GM23338 (cell line): Measurements from ENCODE around the gene BCL2L15. TPM values are rescaled to one million over a fixed set of nuclear protein-coding genes. Genes with fewer than 3 reads are reported as not detected.

Experiments
- ATAC-seq: fragments of 200-7000 bp; cut with Tn5 transposase; 3 replicates; pipeline ENCODE4 v1.9.1; 2020
- DNase-seq: peaks from one replicate; pipeline ENCODE4 v3.0.0-alpha.2; 2015; ENCODE audit warnings: low spot score
- H2AFZ ChIP-seq: fragments of 200-600 bp; sonication (generic); 2 replicates; pipeline ENCODE4 v1.8.0; 2016; ENCODE audit warnings: antibody characterized with exemption, mild to moderate bottlenecking, moderate library complexity
- H3F3A ChIP-seq: fragments of 200-600 bp; sonication (generic); replicated peaks from 2 replicates; pipeline ENCODE4 v1.8.0; 2017; ENCODE audit warnings: antibody characterized with exemption, mixed run types, low read depth
- H3K27ac ChIP-seq: fragments of 200-600 bp; sonication (generic); 2 replicates; pipeline ENCODE4 v1.6.1; 2016; ENCODE audit warnings: low read depth
- H3K27me3 ChIP-seq: fragments of 200-600 bp; sonication (generic); 2 replicates; pipeline ENCODE4 v1.8.0; 2016; ENCODE audit warnings: mild to moderate bottlenecking, mixed run types, moderate library complexity; ENCODE audit not compliant: insufficient read depth
- H3K36me3 ChIP-seq: fragments of 200-600 bp; sonication (generic); 2 replicates; pipeline ENCODE4 v1.8.0; 2016; ENCODE audit warnings: mild to moderate bottlenecking; ENCODE audit not compliant: insufficient read depth
- H3K4me1 ChIP-seq: fragments of 200-600 bp; sonication (generic); 2 replicates; pipeline ENCODE4 v1.8.0; 2016; ENCODE audit warnings: mild to moderate bottlenecking, moderate library complexity; ENCODE audit not compliant: insufficient read depth
- H3K4me2 ChIP-seq: fragments of 200-600 bp; sonication (generic); 2 replicates; pipeline ENCODE4 v1.7.1; 2017; ENCODE audit warnings: mixed run types
- H3K4me3 ChIP-seq: fragments of 200-600 bp; sonication (generic); 2 replicates; pipeline ENCODE4 v1.6.1; 2016; ENCODE audit warnings: mixed run types
- H3K79me2 ChIP-seq: fragments of 200-600 bp; sonication (generic); replicated peaks from 2 replicates; pipeline ENCODE4 v1.8.0; 2017; ENCODE audit warnings: mild to moderate bottlenecking; ENCODE audit not compliant: insufficient read depth
- H3K9me2 ChIP-seq: fragments of 200-600 bp; sonication (generic); 2 replicates; pipeline ENCODE4 v1.8.0; 2017; ENCODE audit not compliant: insufficient read depth
- H4K20me1 ChIP-seq: fragments of 200-600 bp; sonication (generic); replicated peaks from 2 replicates; pipeline ENCODE4 v1.8.0; 2017; ENCODE audit warnings: mild to moderate bottlenecking; ENCODE audit not compliant: insufficient read depth
- H3K27ac Mint-ChIP-seq: 2 replicates; pipeline ENCODE4 v1.8.0; 2020; ENCODE audit warnings: inconsistent platforms, mild to moderate bottlenecking, moderate library complexity, mixed read lengths
- H3K27me3 Mint-ChIP-seq: 3 replicates; pipeline ENCODE4 v1.8.0; 2022; ENCODE audit warnings: low read depth, mild to moderate bottlenecking, moderate library complexity, mixed read lengths, inconsistent platforms; ENCODE audit not compliant: insufficient read depth, poor library complexity
- H3K36me3 Mint-ChIP-seq: 3 replicates; pipeline ENCODE4 v1.8.0; 2021; ENCODE audit warnings: low read depth, mild to moderate bottlenecking, inconsistent platforms, moderate library complexity, mixed read lengths
- H3K4me1 Mint-ChIP-seq: 3 replicates; pipeline ENCODE4 v1.8.0; 2020; ENCODE audit warnings: mild to moderate bottlenecking, inconsistent platforms, mixed read lengths
- H3K4me3 Mint-ChIP-seq: 3 replicates; pipeline ENCODE4 v1.8.0; 2021; ENCODE audit warnings: moderate library complexity, mild to moderate bottlenecking, inconsistent platforms, mixed read lengths
- H3K9me3 Mint-ChIP-seq: 3 replicates; pipeline ENCODE4 v1.8.0; 2020; ENCODE audit warnings: moderate library complexity, mild to moderate bottlenecking, inconsistent platforms, mixed read lengths
- CREB1 ChIP-seq: fragments of 250-450 bp; sonication (Bioruptor Pico); IDR thresholded peaks from 2 replicates; pipeline ENCODE4 v1.5.0; 2020; ENCODE audit warnings: low read depth, mild to moderate bottlenecking, moderate library complexity
- CTCF ChIP-seq, 2 experiments: fragments of 200-600 bp in 1 of 2; sonication (generic) in 1 of 2; conservative IDR thresholded peaks; 2 replicates each; pipeline versions ENCODE4 v1.5.1 to v1.6.1; 2016 to 2017; ENCODE audit warnings: antibody characterized with exemption in 2 of 2, low read depth in 2 of 2, mild to moderate bottlenecking in 2 of 2, moderate library complexity in 1 of 2
- EZH2 ChIP-seq: fragments of 200-600 bp; sonication (generic); IDR thresholded peaks from one replicate; pipeline ENCODE4 v1.8.0; 2017; ENCODE audit warnings: antibody characterized with exemption, mild to moderate bottlenecking, low read depth; ENCODE audit not compliant: unreplicated experiment
- EZH2phosphoT487 ChIP-seq: fragments of 200-600 bp; sonication (generic); IDR thresholded peaks from one replicate; pipeline ENCODE4 v1.8.1; 2018; ENCODE audit warnings: antibody characterized with exemption; ENCODE audit not compliant: unreplicated experiment
- JUNB ChIP-seq: IDR thresholded peaks from one replicate; pipeline ENCODE4 v1.6.1; 2016; ENCODE audit warnings: antibody characterized with exemption; ENCODE audit not compliant: unreplicated experiment
- POLR2AphosphoS5 ChIP-seq: IDR thresholded peaks from 2 replicates; pipeline ENCODE4 v1.6.1; 2016; ENCODE audit warnings: antibody characterized with exemption, low read depth
- REST ChIP-seq: IDR thresholded peaks from one replicate; pipeline ENCODE4 v1.6.1; 2018; ENCODE audit warnings: antibody characterized with exemption; ENCODE audit not compliant: unreplicated experiment
- STAT1 ChIP-seq: IDR thresholded peaks from one replicate; pipeline ENCODE4 v1.6.1; 2016; ENCODE audit warnings: antibody characterized with exemption; ENCODE audit not compliant: unreplicated experiment
- ZNF114 ChIP-seq: fragments of 250-450 bp; sonication (Bioruptor Pico); IDR thresholded peaks from 2 replicates; pipeline ENCODE4 v1.5.0; 2020; ENCODE audit warnings: mild to moderate bottlenecking, moderate library complexity
- ZNF331 ChIP-seq: fragments of 250-450 bp; sonication (Bioruptor Pico); IDR thresholded peaks from 2 replicates; pipeline ENCODE4 v1.5.0; 2020; ENCODE audit warnings: low read depth, mild to moderate bottlenecking, moderate library complexity
- polyA plus RNA-seq: library from polyadenylated mRNA; unstranded; fragments of >200 nt; fragmentation: Nextera tagmentation; extraction: Ambion mirVana; gene quantifications from 2 replicates; pipeline ENCODE4 v1.2.1, GENCODE V29; 2016
- total RNA-seq: library from RNA; depleted of rRNA; stranded (reverse); fragments of >200 nt; shearing (Covaris generic); gene quantifications from 2 replicates; pipeline ENCODE4 v1.2.3, GENCODE V29; 2014
- TF ChIP-seq, protein P1 (sequence below): IDR thresholded peaks from 2 replicates; pipeline ENCODE4 v1.6.1; 2016; ENCODE audit warnings: antibody characterized with exemption
- TF ChIP-seq, protein P2 (sequence below): fragments of 250-450 bp; sonication (Bioruptor Pico); IDR thresholded peaks from 2 replicates; pipeline ENCODE4 v1.5.0; 2020; ENCODE audit warnings: mild to moderate bottlenecking, moderate library complexity

The BCL2L15 gene
- total and polyA plus RNA-seq, 2 experiments from 2014 or later: not detected

DNA sequence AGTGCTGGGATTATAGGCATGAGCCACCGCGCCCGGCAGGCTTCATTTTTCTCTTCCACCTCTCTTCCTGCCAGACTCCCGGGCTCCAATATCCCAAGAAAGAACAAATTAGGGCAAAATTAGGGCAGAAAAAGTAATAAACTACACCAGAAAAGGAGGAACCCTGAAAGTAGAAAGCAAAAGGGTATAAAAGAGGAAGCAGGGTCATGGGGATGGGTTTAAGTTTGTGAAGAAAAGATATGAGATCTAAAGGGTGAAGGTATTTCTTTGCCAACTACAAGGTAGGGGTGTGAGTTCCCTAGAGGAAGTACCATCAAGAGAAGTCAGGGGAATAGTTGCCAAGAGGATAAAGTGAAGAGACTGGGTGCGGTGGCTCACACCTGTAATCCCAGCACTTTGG is 25.7 kb downstream of the BCL2L15 start (continued):
- TF ChIP-seq STAT1: no peak
- no peak for TF ChIP-seq EZH2
- TF ChIP-seq, protein P1, sequence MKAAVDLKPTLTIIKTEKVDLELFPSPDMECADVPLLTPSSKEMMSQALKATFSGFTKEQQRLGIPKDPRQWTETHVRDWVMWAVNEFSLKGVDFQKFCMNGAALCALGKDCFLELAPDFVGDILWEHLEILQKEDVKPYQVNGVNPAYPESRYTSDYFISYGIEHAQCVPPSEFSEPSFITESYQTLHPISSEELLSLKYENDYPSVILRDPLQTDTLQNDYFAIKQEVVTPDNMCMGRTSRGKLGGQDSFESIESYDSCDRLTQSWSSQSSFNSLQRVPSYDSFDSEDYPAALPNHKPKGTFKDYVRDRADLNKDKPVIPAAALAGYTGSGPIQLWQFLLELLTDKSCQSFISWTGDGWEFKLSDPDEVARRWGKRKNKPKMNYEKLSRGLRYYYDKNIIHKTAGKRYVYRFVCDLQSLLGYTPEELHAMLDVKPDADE: no peak

DNA sequence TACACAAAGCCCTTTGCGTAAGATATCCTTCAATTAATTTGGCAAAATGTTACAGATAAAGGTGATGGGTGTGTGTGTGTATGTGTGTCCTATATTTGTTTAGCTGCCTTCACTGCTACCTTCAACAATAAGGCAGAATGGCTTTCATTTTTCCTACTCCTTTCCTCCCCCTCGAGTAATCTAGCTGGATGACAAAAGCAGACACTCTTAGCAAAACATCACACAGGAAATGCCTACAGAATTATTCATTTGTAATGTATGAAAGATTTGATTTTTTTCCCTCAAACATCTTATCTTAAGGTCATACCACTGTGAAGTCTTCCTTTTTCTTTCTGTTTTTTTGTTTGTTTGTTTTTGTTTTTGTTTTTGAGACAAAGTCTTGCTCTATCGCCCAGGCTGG is 26.5 kb downstream of the BCL2L15 start:
- H3K4me1 ChIP-seq: no peaks in the 10 kb centered on the region
- H2AFZ ChIP-seq: peak overlapping the region; percentile 64
- no peak overlapping the region for H3K4me2 ChIP-seq
- no peaks in the 10 kb centered on the region for H3F3A ChIP-seq
- no peaks in the 10 kb centered on the region for H3K27me3 Mint-ChIP-seq
- no peak overlapping the region for H3K4me3 ChIP-seq
- H3K27ac Mint-ChIP-seq: no peak overlapping the region
- DNase-seq (no peak), ATAC-seq (no peak)
- H3K4me1 Mint-ChIP-seq: no peaks in the 10 kb centered on the region
- no peaks in the 10 kb centered on the region for H4K20me1 ChIP-seq
- H3K27ac ChIP-seq: no peak overlapping the region
- no peaks in the 10 kb centered on the region for H3K36me3 Mint-ChIP-seq
- H3K36me3 ChIP-seq: no peaks in the 10 kb centered on the region
- H3K27me3 ChIP-seq: no peaks in the 10 kb centered on the region
- no peaks in the 10 kb centered on the region for H3K9me2 ChIP-seq
- no peaks in the 10 kb centered on the region for H3K79me2 ChIP-seq
- no peaks in the 10 kb centered on the region for H3K9me3 Mint-ChIP-seq
- no peak overlapping the region for H3K4me3 Mint-ChIP-seq
- TF ChIP-seq ZNF331 (no peak), STAT1 (no peak), POLR2AphosphoS5 (no peak), EZH2phosphoT487 (no peak), CREB1 (no peak), CTCF (conservative IDR thresholded peaks at IDR 0.05; ENCODE audit: low read depth in 2 of 2) (no peak), JUNB (no peak), ZNF114 (CRISPR knock-in tag) (no peak), REST (no peak), EZH2 (no peak)
- TF ChIP-seq, protein P1: no peak
- TF ChIP-seq, protein P2, sequence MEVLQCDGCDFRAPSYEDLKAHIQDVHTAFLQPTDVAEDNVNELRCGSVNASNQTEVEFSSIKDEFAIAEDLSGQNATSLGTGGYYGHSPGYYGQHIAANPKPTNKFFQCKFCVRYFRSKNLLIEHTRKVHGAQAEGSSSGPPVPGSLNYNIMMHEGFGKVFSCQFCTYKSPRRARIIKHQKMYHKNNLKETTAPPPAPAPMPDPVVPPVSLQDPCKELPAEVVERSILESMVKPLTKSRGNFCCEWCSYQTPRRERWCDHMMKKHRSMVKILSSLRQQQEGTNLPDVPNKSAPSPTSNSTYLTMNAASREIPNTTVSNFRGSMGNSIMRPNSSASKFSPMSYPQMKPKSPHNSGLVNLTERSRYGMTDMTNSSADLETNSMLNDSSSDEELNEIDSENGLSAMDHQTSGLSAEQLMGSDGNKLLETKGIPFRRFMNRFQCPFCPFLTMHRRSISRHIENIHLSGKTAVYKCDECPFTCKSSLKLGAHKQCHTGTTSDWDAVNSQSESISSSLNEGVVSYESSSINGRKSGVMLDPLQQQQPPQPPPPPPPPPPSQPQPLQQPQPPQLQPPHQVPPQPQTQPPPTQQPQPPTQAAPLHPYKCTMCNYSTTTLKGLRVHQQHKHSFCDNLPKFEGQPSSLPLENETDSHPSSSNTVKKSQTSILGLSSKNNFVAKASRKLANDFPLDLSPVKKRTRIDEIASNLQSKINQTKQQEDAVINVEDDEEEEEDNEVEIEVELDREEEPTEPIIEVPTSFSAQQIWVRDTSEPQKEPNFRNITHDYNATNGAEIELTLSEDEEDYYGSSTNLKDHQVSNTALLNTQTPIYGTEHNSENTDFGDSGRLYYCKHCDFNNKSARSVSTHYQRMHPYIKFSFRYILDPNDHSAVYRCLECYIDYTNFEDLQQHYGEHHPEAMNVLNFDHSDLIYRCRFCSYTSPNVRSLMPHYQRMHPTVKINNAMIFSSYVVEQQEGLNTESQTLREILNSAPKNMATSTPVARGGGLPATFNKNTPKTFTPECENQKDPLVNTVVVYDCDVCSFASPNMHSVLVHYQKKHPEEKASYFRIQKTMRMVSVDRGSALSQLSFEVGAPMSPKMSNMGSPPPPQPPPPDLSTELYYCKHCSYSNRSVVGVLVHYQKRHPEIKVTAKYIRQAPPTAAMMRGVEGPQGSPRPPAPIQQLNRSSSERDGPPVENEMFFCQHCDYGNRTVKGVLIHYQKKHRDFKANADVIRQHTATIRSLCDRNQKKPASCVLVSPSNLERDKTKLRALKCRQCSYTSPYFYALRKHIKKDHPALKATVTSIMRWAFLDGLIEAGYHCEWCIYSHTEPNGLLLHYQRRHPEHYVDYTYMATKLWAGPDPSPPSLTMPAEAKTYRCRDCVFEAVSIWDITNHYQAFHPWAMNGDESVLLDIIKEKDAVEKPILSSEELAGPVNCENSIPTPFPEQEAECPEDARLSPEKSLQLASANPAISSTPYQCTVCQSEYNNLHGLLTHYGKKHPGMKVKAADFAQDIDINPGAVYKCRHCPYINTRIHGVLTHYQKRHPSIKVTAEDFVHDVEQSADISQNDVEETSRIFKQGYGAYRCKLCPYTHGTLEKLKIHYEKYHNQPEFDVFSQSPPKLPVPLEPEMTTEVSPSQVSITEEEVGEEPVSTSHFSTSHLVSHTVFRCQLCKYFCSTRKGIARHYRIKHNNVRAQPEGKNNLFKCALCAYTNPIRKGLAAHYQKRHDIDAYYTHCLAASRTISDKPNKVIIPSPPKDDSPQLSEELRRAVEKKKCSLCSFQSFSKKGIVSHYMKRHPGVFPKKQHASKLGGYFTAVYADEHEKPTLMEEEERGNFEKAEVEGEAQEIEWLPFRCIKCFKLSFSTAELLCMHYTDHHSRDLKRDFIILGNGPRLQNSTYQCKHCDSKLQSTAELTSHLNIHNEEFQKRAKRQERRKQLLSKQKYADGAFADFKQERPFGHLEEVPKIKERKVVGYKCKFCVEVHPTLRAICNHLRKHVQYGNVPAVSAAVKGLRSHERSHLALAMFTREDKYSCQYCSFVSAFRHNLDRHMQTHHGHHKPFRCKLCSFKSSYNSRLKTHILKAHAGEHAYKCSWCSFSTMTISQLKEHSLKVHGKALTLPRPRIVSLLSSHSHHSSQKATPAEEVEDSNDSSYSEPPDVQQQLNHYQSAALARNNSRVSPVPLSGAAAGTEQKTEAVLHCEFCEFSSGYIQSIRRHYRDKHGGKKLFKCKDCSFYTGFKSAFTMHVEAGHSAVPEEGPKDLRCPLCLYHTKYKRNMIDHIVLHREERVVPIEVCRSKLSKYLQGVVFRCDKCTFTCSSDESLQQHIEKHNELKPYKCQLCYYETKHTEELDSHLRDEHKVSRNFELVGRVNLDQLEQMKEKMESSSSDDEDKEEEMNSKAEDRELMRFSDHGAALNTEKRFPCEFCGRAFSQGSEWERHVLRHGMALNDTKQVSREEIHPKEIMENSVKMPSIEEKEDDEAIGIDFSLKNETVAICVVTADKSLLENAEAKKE (CRISPR knock-in tag): no peak
